Adrenal gland (tissue), 12 donors: ENCODE data around the gene POLR3A. TPM values are rescaled to one million over a fixed set of nuclear protein-coding genes. Genes with fewer than 3 reads are reported as not detected.

Experiments
- DNase-seq, 7 donors: peaks; one replicate each; pipeline ENCODE4 v3.0.0-alpha.2; 2019 to 2020
- H3K27ac ChIP-seq, 5 donors: fragments of 200-600 bp; sonication (generic) in 4 of 5; 1 replicate in 3 of 5; 2 replicates in 2 of 5; pipeline versions ENCODE4 v1.5.1 to v1.8.0; 2016 to 2020; ENCODE audit warnings: mild to moderate bottlenecking in 1 of 5
- H3K27me3 ChIP-seq: fragments of 200-600 bp; 2 replicates; pipeline ENCODE4 v1.8.0; 2021
- H3K36me3 ChIP-seq, 2 donors: fragments of 200-600 bp; replicated peaks in 1 of 2; 1 replicate in 1 of 2; 2 replicates in 1 of 2; pipeline versions ENCODE4 v1.5.1 to v1.8.0; 2018 to 2022
- H3K4me1 ChIP-seq, 2 donors: fragments of 200-600 bp; replicated peaks in 1 of 2; 1 replicate in 1 of 2; 2 replicates in 1 of 2; pipeline versions ENCODE4 v1.5.1 to v1.8.0; 2018 to 2021
- H3K4me3 ChIP-seq, 4 donors: fragments of 200-600 bp; sonication (generic) in 3 of 4; one replicate each; pipeline ENCODE4 v1.5.1; 2016 to 2018
- H3K9me3 ChIP-seq, 3 donors: fragments of 200-600 bp; sonication (generic) in 1 of 3; replicated peaks in 1 of 3; 1 replicate in 2 of 3; 2 replicates in 1 of 3; pipeline versions ENCODE4 v1.5.1 to v1.8.0; 2016 to 2021
- CTCF ChIP-seq, 6 experiments: fragments of 450-650 bp in 4 of 6; fragments of 200-600 bp in 2 of 6; sonication (generic) in 1 of 6; IDR thresholded peaks; 1 replicate in 5 of 6; 2 replicates in 1 of 6; pipeline versions ENCODE4 v1.5.1 to v1.8.0; 2016 to 2021; ENCODE audit warnings: antibody characterized with exemption in 6 of 6, mild to moderate bottlenecking in 2 of 6, moderate library complexity in 1 of 6
- POLR2A ChIP-seq, 2 donors: fragments of 450-650 bp; IDR thresholded peaks; one replicate each; pipeline ENCODE4 v1.6.1; 2017; ENCODE audit warnings: antibody characterized with exemption in 2 of 2, mild to moderate bottlenecking in 2 of 2, moderate library complexity in 1 of 2
- WGBS, 4 donors: extraction: QIAGEN DNeasy Blood & Tissue Kit in 2 of 4; methylation state at CpG; one replicate each; pipeline versions ENCODE4 v1.1.5 to v1.1.7; 2013 to 2017; 5-methylcytosine and 5-hydroxymethylcytosine counted together
- intact Hi-C, 2 donors: fragments of 100-400 bp; cut with DNase I; formaldehyde crosslinking; loops; one replicate each; pipeline versions ENCODE4 v1.14.1 to v1.15.0; 2022 to 2023
- polyA plus RNA-seq, 3 donors: library from polyadenylated mRNA; stranded (reverse); fragments of 200-250 nt in 2 of 3; fragments of 350-450 nt in 1 of 3; fragmentation: Illumina TruSeq in 1 of 3; extraction: RNeasy Lipid Tissue Mini Kit (QIAGEN cat#74804) in 1 of 3; gene quantifications; one replicate each; pipeline ENCODE4 v1.2.3, GENCODE V29; 2013 to 2014
- total RNA-seq, 9 donors: library from RNA; depleted of rRNA in 4 of 9; stranded (reverse); fragments of >200 nt in 4 of 9; fragments of 120-200 nt in 1 of 9; fragmentation: NEBNext Ultra II Directional in 1 of 9; extraction: Animal tissue kit (Norgen Biotek cat#: 25700) in 1 of 9; gene quantifications; one replicate each; pipeline versions ENCODE4 v1.1.0 to v1.2.4, GENCODE V29; 2013 to 2023
- donor health status: healthy with polysubstance abuse.
- donor health status: Bipolar disorder and iron deficiency.
- donor health status: DM: yes; HTN: yes; CAD: no.
- donor health status: DM: no; HTN: no; CAD: no.
- donor health status: DM: no; HTN: no; CAD: no.
- donor health status: DM: yes; HTN: yes; CAD: no.

The POLR3A gene
- total and polyA plus RNA-seq, 12 donors, result 6.8 to 18.4 (median 14.8) TPM

DNA sequence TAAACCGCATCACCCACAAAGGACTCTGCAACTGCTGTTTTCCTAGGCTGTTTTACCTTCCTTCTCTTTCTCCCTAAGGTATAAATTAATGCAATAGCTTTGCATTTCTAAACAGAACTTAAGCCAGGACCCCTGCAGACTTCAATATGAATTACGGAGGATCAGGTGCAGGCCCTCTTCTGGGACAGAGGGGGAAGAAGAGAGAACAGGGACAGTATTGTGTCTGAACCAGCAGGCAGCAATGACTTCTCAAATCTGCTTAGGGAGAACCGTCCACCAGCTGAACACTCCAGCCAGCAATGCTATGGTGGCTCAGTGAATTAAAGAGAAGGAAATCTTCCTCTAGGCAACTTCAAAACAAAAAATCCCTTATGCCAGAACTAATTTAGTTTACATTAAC lies 35.7 kb downstream of the POLR3A start:
- H3K36me3 ChIP-seq, result peaks cover 0 to 54% of the 10 kb centered on the region in 2 donors
- no peak for DNase-seq

DNA sequence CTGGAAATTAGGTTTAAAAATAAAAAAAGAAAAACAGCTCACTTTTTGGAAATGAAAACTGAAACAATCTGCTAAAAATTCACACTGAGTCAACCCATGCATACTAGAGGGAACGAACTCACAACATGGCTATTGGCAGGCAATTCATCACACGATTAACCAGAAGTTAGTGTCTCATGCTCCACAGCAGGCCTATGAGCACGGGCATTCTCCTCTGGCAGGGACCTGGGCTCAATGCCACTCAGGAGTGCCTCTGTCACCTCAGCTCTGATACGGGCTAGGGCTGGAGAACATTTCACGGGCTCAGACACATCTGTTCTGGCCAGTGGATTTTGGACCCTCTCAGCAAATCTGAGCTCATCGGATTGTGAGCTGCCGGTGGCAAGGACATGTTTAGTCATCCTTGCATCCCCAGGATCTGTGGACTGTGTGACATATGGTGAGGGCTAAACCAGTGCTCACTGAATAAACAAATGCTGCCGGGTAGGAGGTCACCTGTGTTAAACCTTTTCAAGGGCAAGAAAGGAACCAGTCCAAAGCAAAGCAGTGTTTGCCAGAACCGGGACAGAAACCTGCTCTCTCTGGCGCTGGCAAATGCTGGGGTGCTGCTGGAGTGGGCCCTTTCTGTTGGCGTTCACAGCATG lies 40.1 kb downstream of the POLR3A start:
- H3K9me3 ChIP-seq, result no peaks in the 10 kb centered on the region
- 53 to 81% (median 61%) methylated on average over 9 to 11 of the region's 11 CpGs for WGBS, 4 donors
- intact Hi-C loops, result no loop called here
- peak overlapping the region in 4 of 5 donors; percentile 4 to 22 (median 18) for H3K27ac ChIP-seq
- peak in 6 of 7 donors; percentile 53 to 75 (median 68) for DNase-seq
- no peaks in the 10 kb centered on the region for H3K27me3 ChIP-seq
- peaks cover 0 to 2% of the 10 kb centered on the region in 2 donors for H3K4me1 ChIP-seq
- peaks cover 0 to 94% of the 10 kb centered on the region in 2 donors for H3K36me3 ChIP-seq
- no peak overlapping the region for H3K4me3 ChIP-seq
- TF ChIP-seq CTCF (IDR thresholded peaks at IDR 0.05) (no peak), POLR2A (IDR thresholded peaks at IDR 0.05) (no peak)

More for the DNA sequence above, 35.7 kb downstream of the POLR3A start:
- intact Hi-C loops, result no loop called here
- Histone ChIP-seq H3K27me3 (no peaks in the 10 kb centered on the region), H3K4me3 (no peak overlapping the region), H3K9me3 (no peaks in the 10 kb centered on the region), H3K27ac (no peak overlapping the region), H3K4me1 (no peaks in the 10 kb centered on the region)
- TF ChIP-seq CTCF (IDR thresholded peaks at IDR 0.05) (no peak), POLR2A (IDR thresholded peaks at IDR 0.05) (no peak)
- WGBS, 4 donors, result 91 to 94% (median 92%) methylated on average over 3 of the region's 3 CpGs

DNA sequence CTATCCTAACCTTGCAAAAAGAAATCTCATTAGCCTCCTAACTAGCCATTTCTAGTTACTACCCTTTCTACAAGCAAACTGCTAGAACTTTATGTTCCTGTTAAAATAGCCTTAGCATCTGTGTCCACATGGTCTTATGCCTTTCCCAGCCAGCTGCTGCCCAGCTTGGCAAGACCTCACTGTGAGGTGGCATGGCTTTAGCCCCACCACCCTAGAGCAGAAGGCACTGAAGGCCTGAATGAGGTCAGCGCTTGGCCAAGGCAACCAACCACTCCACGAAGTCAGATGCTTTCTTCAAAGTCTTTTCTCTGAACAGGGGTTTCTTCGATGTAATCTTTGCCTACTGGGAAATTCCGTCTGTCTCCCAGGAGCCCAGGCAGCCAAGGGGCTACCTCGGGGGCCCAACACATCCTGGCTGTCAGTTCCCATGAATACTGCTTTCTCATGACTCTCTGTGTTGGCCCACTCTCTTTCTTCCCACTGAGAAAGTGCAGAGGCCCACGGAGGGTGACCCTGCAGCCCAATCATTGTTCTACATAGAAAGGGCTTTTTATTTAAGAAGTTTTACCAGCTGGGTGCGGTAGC lies 41.6 kb downstream of the POLR3A start:
- Histone ChIP-seq H3K4me3 (no peak overlapping the region), H3K27me3 (no peaks in the 10 kb centered on the region), H3K9me3 (no peaks in the 10 kb centered on the region), H3K4me1 (peaks cover 0 to 12% of the 10 kb centered on the region in 2 donors), H3K27ac (no peak overlapping the region), H3K36me3 (peaks cover 0 to 95% of the 10 kb centered on the region in 2 donors)
- TF ChIP-seq CTCF (IDR thresholded peaks at IDR 0.05), result no peak
- TF ChIP-seq POLR2A (IDR thresholded peaks at IDR 0.05), result no peak
- WGBS, 4 donors, result 89 to 94% (median 93%) methylated on average over 7 of the region's 7 CpGs
- intact Hi-C loops, result no loop called here
- peak in 1 of 7 donors; percentile 15 for DNase-seq

DNA sequence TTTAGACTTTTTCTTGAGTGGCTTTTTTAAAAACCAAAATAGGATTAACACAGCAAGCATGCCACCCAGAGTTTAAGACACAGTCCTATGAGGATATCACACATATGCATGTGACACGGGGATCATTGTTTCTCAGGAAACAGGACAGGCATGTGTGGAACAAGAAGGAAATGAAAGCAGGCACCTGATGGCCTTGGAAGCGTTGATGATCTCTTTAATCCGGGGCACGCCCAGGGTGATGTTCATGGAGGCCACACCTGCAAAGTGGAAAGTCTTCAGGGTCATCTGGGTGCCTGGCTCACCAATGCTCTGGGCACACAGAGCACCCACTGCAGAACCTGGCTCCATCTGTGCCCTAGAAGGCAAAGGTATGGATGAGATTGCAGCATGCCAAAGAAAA lies 44.3 kb downstream of the POLR3A start:
- intact Hi-C loops, result no loop called here
- peaks cover 0 to 93% of the 10 kb centered on the region in 2 donors for H3K36me3 ChIP-seq
- WGBS, 4 donors, result 68 to 89% (median 74%) methylated on average over 4 of the region's 4 CpGs

More for the DNA sequence above, 44.3 kb downstream of the POLR3A start:
- Histone ChIP-seq H3K27me3 (no peaks in the 10 kb centered on the region), H3K4me3 (no peak overlapping the region), H3K9me3 (no peaks in the 10 kb centered on the region), H3K27ac (peak overlapping the region in 1 of 5 donors; percentile 76), H3K4me1 (peaks cover 0 to 12% of the 10 kb centered on the region in 2 donors)
- TF ChIP-seq CTCF (IDR thresholded peaks at IDR 0.05), result no peak
- TF ChIP-seq POLR2A (IDR thresholded peaks at IDR 0.05), result no peak
- peak in 1 of 7 donors; percentile 44 for DNase-seq
